Activated naive CD8-positive, alpha-beta T cell treated with anti-CD3 and anti-CD28 coated beads, Interleukin-2, amount 10 ng/mL, durations not matched to agents 7 days and 5 days (primary cell): ENCODE results near the gene SMAD2. TPM values are rescaled to one million over a fixed set of nuclear protein-coding genes. Genes with fewer than 3 reads are reported as not detected.

ENCODE experiments used
- ATAC-seq: fragments of 150-1000 bp; cut with Tn5 transposase; one replicate; pipeline ENCODE4 v1.10.0; 2021; ENCODE audit warnings: low read depth, moderate library complexity
- POLR2A ChIA-PET: fragments of 350-600 bp; sonication (Branson Sonifier 250); formaldehyde crosslinking; loops from one replicate; lab custom pipeline; 2021; ENCODE audit warnings: antibody characterized with exemption; lab: Charles Lee
- DNase-seq: peaks from one replicate; pipeline ENCODE4 v3.0.0; 2021
- H3K27ac Mint-ChIP-seq: one replicate; pipeline ENCODE4 v1.8.0; 2022; ENCODE audit warnings: mild to moderate bottlenecking, mixed read lengths
- H3K27me3 Mint-ChIP-seq: one replicate; pipeline ENCODE4 v1.8.0; 2022; ENCODE audit warnings: mild to moderate bottlenecking, moderate library complexity, mixed read lengths
- H3K36me3 Mint-ChIP-seq: one replicate; pipeline ENCODE4 v1.8.0; 2021; ENCODE audit warnings: mild to moderate bottlenecking, mixed read lengths
- H3K4me1 Mint-ChIP-seq: one replicate; pipeline ENCODE4 v1.8.0; 2021; ENCODE audit warnings: mixed read lengths
- H3K4me3 Mint-ChIP-seq: one replicate; pipeline ENCODE4 v1.8.0; 2022; ENCODE audit warnings: mild to moderate bottlenecking, moderate library complexity, mixed read lengths
- H3K9me3 Mint-ChIP-seq: one replicate; pipeline ENCODE4 v1.8.0; 2021; ENCODE audit warnings: mixed read lengths
- total RNA-seq, 2 experiments: library from RNA; stranded (reverse); gene quantifications; one replicate each; pipeline ENCODE4 v1.2.3, GENCODE V29; 2021

SMAD2 gene
- total RNA-seq, 2 experiments from 2014 or later: 119 to 127 TPM

DNA sequence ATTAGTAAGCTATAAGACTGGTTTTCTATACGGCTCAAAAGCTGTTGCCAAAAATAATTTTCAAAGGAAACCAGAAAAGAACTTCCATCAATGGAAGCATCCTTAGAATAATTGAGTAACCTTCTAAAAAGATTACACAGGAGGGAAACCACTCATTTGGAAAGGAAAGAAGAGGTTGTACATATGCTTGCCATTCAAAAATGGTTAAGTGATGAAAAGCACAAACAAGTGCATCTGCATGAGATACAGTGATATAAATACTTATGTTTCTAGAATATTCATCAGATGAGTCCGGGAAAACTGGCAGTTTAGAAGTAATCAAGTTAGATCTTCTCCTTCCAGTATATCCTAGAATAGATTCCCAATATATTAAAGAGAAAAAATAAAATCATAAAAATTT lies 20.1 kb upstream of the SMAD2 start:
- ATAC-seq: no peak
- Mint-ChIP-seq H3K9me3 (peaks cover 2% of the 10 kb centered on the region), H3K27me3 (peaks cover 6% of the 10 kb centered on the region), H3K4me1 (peaks cover 17% of the 10 kb centered on the region), H3K36me3 (peaks cover 1% of the 10 kb centered on the region), H3K4me3 (no peak overlapping the region), H3K27ac (no peak overlapping the region)
- POLR2A ChIA-PET: no interaction called here
- DNase-seq: no peak

DNA sequence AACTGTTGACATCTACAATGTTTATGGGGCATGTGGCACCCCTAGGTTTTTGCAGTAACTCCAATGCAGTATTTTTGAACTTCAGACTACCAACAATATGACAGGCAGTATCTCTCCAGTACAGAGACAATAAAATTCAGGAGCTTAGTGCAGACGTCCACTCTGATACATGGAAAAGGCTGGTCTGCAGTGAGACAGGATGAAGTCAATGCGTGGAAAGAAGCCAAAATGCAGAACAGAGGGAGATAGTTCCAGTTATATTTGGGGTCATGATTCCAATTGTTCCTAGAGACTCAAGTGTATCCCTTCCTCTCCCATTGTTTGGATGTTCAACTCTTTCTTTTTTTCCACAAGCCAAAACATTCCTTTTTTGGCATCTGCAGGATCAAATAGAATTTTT lies 18.7 kb upstream of the SMAD2 start:
- Mint-ChIP-seq H3K27ac (no peak overlapping the region), H3K4me1 (peaks cover 20% of the 10 kb centered on the region), H3K4me3 (no peak overlapping the region), H3K9me3 (peaks cover 5% of the 10 kb centered on the region), H3K36me3 (peaks cover 4% of the 10 kb centered on the region), H3K27me3 (peaks cover 9% of the 10 kb centered on the region)
- DNase-seq (no peak), ATAC-seq (no peak)
- POLR2A ChIA-PET: no interaction called here

- Mint-ChIP-seq H3K9me3 (peaks cover 7% of the 10 kb centered on the region), H3K36me3 (peaks cover 4% of the 10 kb centered on the region), H3K4me1 (peaks cover 9% of the 10 kb centered on the region), H3K27ac (no peak overlapping the region), H3K27me3 (peaks cover 17% of the 10 kb centered on the region), H3K4me3 (no peak overlapping the region)
- DNase-seq (no peak), ATAC-seq (no peak)
- POLR2A ChIA-PET: no interaction called here
These were observed 16.4 kb upstream of the SMAD2 start for GRCh38 chr18:47946889-47947288.

GRCh38 chr18:47944972-47945852 lies 14.8 kb upstream of the SMAD2 start:
- Mint-ChIP-seq H3K36me3 (peaks cover 4% of the 10 kb centered on the region), H3K27me3 (peaks cover 11% of the 10 kb centered on the region), H3K4me3 (no peak overlapping the region), H3K4me1 (peaks cover 5% of the 10 kb centered on the region), H3K9me3 (peaks cover 7% of the 10 kb centered on the region), H3K27ac (no peak overlapping the region)
- ATAC-seq (peak; percentile 74), DNase-seq (no peak)
- POLR2A ChIA-PET: interaction anchor here (0.7 kb wide), 1 partner anchor 15 kb away, joined by 3 read pairs; the partner anchor contains the start of gene SMAD2

DNA sequence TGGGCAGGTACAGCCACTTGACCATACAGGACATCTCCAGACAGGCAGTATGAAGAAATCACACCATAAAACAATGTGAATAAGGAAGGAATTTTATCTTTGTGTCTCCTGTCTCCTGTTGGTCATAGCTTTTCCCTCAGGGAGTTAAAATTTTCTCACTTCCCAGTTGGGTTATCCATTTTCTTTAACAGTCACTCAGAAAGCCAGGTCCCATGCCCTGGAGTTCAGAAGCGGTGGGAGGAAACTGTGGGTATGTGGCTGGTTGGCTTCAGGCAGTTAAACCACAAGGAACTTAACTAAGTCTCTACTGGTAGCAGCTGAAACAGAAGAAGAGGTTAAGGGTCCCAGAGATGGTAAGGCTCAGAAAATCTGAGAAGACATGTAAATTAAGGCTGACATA lies 6.5 kb upstream of the SMAD2 start:
- H3K36me3 Mint-ChIP-seq: peaks cover under 1% of the 10 kb centered on the region
- peak overlapping the region; percentile 52 for H3K4me3 Mint-ChIP-seq
- no peak overlapping the region for H3K27ac Mint-ChIP-seq
- DNase-seq (no peak), ATAC-seq (peak; percentile 67)
- peaks cover 4% of the 10 kb centered on the region for H3K27me3 Mint-ChIP-seq
- peaks cover under 1% of the 10 kb centered on the region for H3K9me3 Mint-ChIP-seq
- peaks cover 4% of the 10 kb centered on the region for H3K4me1 Mint-ChIP-seq
- POLR2A ChIA-PET: no interaction called here

GRCh38 chr18:47935321-47936055 lies 5.0 kb upstream of the SMAD2 start:
- DNase-seq (no peak), ATAC-seq (no peak)
- POLR2A ChIA-PET: no interaction called here
- H3K27me3 Mint-ChIP-seq: peaks cover 4% of the 10 kb centered on the region
- no peaks in the 10 kb centered on the region for H3K36me3 Mint-ChIP-seq
- H3K9me3 Mint-ChIP-seq: no peaks in the 10 kb centered on the region
- no peak overlapping the region for H3K4me3 Mint-ChIP-seq
- H3K27ac Mint-ChIP-seq: no peak overlapping the region
- H3K4me1 Mint-ChIP-seq: peaks cover 8% of the 10 kb centered on the region

- Mint-ChIP-seq H3K27ac (no peak overlapping the region), H3K4me1 (peaks cover 20% of the 10 kb centered on the region), H3K4me3 (peak overlapping the region; percentile 87), H3K9me3 (no peaks in the 10 kb centered on the region), H3K27me3 (peaks cover 4% of the 10 kb centered on the region), H3K36me3 (peaks cover 5% of the 10 kb centered on the region)
- POLR2A ChIA-PET: no interaction called here
- DNase-seq: no peak
- ATAC-seq: no peak
These were observed 2.1 kb upstream of the SMAD2 start for GRCh38 chr18:47932603-47933002.

DNA sequence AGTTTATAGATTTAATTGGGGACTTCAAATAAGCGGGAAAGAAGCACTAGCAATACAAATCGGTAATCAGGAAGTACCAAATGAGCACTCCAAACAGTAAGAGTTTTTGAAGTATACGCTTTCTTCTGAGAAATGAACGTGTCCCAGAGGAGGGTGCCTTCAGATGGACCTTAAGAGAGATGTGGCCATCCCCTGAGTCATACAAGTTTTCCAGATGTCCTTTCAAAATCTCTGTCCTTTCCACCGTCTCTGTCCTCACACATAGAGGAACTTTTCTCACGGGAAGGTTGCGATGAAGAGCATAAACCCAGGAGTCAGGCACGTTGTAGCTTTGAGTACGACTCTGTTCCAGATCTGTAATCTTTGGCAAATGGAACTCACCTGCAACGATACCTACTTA lies 1.7 kb upstream of the SMAD2 start:
- H3K4me3 Mint-ChIP-seq: peak overlapping the region; percentile 87
- peak overlapping the region; percentile 89 for H3K27ac Mint-ChIP-seq
- POLR2A ChIA-PET: no interaction called here

DNA sequence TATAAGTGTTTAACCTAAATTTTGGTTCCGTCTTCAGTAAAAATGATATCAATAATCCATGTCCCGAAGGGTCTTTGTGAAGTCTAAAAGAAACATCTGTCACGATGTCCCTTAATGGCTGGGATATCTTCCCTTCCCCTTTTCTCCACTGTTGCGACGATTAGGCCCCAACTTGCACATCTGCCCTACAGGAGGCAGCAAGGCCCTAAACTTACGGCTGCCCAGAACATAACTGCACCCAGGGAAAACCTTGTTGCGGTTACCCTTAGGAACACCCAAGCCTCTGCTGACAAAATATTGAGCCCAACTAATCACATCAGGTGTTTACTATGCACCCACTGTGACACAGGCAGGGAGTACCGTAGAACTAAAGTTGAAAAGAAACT lies 1.3 kb upstream of the SMAD2 start:
- Mint-ChIP-seq H3K27me3 (peaks cover 4% of the 10 kb centered on the region), H3K4me1 (peaks cover 26% of the 10 kb centered on the region), H3K36me3 (peaks cover 9% of the 10 kb centered on the region), H3K9me3 (no peaks in the 10 kb centered on the region), H3K27ac (peak overlapping the region; percentile 89), H3K4me3 (peak overlapping the region; percentile 87)
- DNase-seq (peak; percentile 39), ATAC-seq (no peak)
- POLR2A ChIA-PET: no interaction called here

More for the DNA sequence above, 1.7 kb upstream of the SMAD2 start:
- ATAC-seq (no peak), DNase-seq (no peak)
- Mint-ChIP-seq H3K27me3 (peaks cover 4% of the 10 kb centered on the region), H3K9me3 (no peaks in the 10 kb centered on the region), H3K36me3 (peaks cover 6% of the 10 kb centered on the region), H3K4me1 (peaks cover 22% of the 10 kb centered on the region)

DNA sequence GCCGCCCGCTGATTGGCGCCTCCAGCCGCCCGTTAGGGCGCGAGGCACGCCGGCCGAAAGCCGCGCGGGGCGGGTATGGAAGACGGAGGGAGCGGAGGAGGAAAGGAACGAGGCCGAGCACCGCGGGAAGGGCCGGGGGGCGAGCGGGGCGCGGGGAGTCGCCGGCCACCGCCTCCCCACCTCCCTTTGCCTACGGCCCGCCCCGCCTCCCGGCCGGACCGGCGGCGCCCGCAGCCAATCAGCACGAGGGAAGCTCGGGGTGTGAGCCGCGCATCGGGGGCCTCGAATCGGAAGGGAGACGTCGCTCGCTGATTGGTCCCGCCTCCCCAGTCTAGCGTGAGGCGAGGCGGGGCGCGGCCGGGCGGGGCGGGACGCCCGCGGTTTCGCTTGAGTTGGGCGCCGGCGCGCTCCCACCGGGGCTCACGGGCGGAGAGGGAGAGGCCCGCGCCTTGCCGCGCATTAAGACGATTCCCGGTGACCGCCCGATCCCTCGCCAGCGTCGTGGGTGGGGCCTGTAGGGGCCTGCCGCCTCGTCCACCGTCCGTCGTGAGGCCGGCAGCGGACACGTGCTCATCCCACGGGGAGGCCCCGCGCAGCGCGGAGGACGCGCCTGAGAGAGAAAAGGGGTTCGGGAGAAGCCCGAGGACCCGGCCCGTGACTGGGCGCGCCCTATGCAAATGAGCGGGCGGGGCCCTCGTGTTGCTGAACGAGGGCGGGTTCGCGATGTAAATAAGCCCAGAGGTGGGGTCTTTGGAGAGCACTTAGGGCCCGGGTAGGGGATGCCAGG lies 665 bp upstream of the SMAD2 start:
- Mint-ChIP-seq H3K4me3 (peak overlapping the region; percentile 87), H3K4me1 (peaks cover 32% of the 10 kb centered on the region), H3K27ac (peak overlapping the region; percentile 89), H3K27me3 (peaks cover 2% of the 10 kb centered on the region), H3K36me3 (peaks cover 14% of the 10 kb centered on the region), H3K9me3 (no peaks in the 10 kb centered on the region)
- peak; percentile 80 for ATAC-seq
- peak; percentile 95 for DNase-seq
- POLR2A ChIA-PET: interaction anchor here (0.6 to 2.1 kb wide), 10 partner anchors 9 to 35 kb away, joined by 3 to 21 read pairs (median 6); no protein-coding TSS in a partner anchor

GRCh38 chr18:47929681-47930198 lies 719 bp downstream of the SMAD2 start:
- POLR2A ChIA-PET: interaction anchor here (1.3 to 2.1 kb wide), 6 partner anchors 9 to 29 kb away, joined by 3 to 21 read pairs (median 7); no protein-coding TSS in a partner anchor
- no peak for DNase-seq
- peak overlapping the region; percentile 87 for H3K27ac Mint-ChIP-seq
- no peak for ATAC-seq
- peaks cover 2% of the 10 kb centered on the region for H3K27me3 Mint-ChIP-seq
- peak overlapping the region; percentile 91 for H3K4me3 Mint-ChIP-seq
- H3K4me1 Mint-ChIP-seq: peaks cover 46% of the 10 kb centered on the region
- no peaks in the 10 kb centered on the region for H3K9me3 Mint-ChIP-seq
- peaks cover 18% of the 10 kb centered on the region for H3K36me3 Mint-ChIP-seq

- Mint-ChIP-seq H3K27me3 (no peaks in the 10 kb centered on the region), H3K9me3 (no peaks in the 10 kb centered on the region), H3K36me3 (peaks cover 18% of the 10 kb centered on the region), H3K27ac (peak overlapping the region; percentile 63), H3K4me1 (peaks cover 48% of the 10 kb centered on the region), H3K4me3 (peak overlapping the region; percentile 91)
- no peak for DNase-seq
- no peak for ATAC-seq
- POLR2A ChIA-PET: no interaction called here
These were observed 2.0 kb downstream of the SMAD2 start for GRCh38 chr18:47928466-47928865.
